HG02610 (cell line): ENCODE measurements around the gene HOXA9.

ENCODE experiments used
- ATAC-seq: cut with Tn5 transposase; IDR thresholded peaks from one replicate; pipeline ENCODE4 v1.9.1; 2021; ENCODE audit warnings: mild to moderate bottlenecking, moderate library complexity; ENCODE audit not compliant: unreplicated experiment

Gene HOXA9

GRCh38 chr7:27144781-27145164 lies 20.6 kb downstream of the HOXA9 start:
- ATAC-seq, result no peak

GRCh38 chr7:27143950-27144780 lies 21.2 kb downstream of the HOXA9 start:
- ATAC-seq, result no peak

- no peak for ATAC-seq
These were observed 22.1 kb downstream of the HOXA9 start, which contains the start of gene HOXA5 for GRCh38 chr7:27143023-27143949. TSS of gene HOXA5 (minus strand) at chr7:27143681. CDS start at chr7:27143607, 74 bp downstream.

- no peak for ATAC-seq
These were observed 22.7 kb downstream of the HOXA9 start for GRCh38 chr7:27142580-27143022.

DNA sequence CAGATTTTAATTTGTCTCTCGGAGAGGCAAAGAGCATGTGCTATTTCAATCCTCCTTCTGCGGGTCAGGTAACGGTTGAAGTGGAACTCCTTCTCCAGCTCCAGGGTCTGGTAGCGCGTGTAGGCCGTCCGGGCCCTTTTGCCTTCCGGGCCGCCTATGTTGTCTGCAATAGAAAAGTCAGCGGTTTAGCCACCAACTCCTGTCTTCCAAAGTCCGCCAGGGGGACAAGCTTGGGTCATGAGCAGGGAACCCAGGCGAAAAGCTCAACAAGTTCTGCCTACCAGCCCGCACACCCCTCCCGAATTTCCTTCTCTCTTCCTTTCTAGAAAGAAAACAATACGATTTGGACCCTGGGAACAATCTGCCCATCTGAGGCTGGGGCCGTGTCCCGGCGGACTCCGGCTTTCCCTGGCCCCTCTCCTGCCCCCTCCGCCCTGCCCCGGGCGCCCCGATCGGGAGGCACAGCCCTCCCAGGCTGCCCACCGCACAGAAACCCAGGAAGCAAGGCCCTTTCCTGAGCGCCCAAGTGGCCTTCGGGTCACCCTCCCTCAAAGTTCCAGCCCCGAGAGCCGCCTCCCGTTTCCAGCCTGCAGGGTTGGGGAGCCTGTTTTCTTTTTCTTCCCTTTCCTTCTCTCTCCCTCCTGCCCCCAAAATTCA lies 23.3 kb downstream of the HOXA9 start:
- ATAC-seq, result no peak

DNA sequence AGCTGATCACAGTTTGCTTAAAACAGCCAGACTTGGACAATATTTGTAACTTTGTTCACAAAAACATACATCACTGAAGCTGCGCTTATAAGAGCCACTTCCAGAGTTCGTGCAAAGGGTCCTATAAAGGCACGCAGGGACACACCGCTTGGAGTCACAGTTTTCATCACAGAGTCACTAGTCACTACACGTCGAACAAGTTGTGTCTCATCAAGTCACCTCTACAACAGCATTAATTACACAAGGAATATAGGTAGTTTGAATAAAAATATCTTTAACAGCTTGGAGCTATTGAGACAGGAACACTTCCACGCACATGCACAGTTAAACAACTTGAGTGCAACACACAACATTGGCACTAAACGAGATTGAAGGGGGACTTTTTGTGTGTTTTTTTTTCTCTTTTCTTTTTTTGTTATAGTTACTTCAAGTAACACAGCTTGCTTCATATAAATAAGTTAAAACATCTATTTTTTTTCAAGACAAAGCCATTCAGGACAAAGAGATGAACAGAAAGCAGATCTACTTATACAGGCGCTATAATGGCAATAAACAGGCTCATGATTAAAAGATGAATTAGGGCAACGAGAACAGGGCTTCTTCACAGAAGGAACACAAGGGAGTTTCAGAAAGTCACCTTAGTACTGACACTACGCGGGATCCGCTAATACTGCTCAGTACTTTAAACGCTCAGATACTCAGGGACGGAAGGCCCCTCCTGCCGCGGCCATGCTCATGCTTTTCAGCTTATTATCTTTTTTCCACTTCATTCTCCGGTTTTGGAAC lies 24.0 kb downstream of the HOXA9 start:
- no peak for ATAC-seq

DNA sequence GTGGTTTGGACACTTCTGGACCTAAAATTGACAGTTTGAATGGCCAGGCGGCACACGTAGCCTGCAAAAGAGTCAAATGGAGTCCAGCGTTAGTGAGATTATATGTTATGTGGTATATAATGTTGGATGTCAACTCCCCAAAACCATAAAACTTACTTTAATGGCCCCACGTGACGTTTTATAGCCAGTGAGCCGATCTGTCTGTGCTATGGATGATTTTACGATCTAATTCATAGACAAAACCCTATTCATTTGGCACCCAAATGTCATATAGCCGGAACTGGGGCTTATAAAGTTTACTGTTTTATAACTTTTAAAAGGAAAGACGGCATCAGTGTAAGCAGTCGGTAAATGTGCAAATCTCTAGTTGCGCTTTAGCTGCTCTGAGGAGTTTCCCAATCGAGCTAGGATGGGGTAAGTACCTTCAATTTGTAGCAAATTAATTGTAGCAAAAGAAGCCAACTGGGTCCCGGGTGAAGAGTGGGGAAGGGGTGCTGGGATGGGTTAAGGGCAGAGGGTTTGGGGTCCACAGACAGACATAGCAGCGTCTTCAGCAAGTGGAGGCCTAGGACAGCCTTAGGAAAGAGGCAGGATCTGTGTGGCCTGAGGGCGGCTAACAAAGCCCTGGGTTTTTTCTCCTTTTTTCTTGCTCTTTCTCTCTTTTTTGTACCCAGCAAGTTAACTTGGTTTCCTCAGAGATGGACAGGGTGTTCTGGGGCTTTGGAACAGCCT lies 25.0 kb downstream of the HOXA9 start:
- ATAC-seq, result no peak

DNA sequence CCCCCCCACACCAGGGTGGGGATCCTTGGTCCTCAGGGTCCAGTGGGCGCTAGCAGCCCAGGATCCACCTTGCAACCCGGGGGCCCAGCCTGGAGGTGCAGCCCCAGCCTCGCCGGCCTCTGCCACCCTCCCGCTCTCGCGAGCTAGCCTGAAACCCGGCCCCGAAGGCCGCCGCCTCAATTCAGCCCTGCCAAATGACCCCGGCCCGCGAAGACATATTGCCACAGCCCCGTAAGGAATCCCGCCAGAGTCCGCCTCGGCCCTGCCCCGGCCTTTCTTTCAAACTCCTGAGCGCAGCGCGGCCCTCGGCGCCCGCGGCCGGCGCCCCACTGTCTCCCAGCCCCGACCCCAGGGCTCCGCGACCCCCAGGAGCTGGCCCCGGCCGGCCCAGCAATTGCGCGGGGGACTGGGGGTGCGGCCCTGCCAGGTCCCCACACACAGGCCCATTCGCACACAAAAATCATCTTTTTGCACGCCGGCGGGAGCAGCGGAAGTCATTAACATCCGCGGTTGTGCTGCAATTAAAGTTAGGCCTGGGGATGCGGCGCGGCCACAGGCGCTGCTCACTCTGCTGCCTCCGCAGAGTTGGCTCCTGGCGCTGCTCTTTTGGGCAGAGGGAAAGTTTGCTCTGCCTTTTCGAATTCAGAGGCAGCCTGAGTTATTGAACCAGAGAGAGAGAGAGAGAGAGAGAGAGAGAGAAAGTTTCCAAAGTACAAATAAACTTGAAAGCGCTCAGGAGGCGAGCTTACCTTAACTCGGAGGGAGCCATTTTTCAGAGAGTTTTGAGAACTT lies 25.8 kb downstream of the HOXA9 start:
- no peak for ATAC-seq

GRCh38 chr7:27138985-27139333 lies 26.4 kb downstream of the HOXA9 start:
- no peak for ATAC-seq

GRCh38 chr7:27138472-27138871 lies 26.9 kb downstream of the HOXA9 start:
- no peak for ATAC-seq

GRCh38 chr7:27137640-27138315 lies 27.6 kb downstream of the HOXA9 start:
- no peak for ATAC-seq

DNA sequence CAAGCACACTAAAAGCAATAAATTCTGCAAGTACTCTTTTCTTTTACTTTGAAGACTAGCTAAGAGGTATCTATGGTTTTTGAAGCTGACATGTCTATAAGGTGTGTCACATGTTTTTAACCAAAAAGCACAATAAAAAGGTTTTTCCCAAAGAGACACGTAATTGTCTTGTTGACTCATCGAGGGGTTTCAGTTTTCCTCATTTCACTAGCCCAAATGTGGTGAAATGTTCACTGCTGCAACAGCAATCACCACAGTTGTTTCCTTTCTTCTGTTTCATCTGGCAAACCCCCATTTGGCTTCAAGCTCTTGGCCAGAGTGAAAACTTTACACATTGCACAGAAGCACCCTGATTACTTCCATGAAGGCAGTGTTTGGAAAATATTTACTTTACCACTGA lies 30.9 kb downstream of the HOXA9 start:
- ATAC-seq, result peak; percentile 80

DNA sequence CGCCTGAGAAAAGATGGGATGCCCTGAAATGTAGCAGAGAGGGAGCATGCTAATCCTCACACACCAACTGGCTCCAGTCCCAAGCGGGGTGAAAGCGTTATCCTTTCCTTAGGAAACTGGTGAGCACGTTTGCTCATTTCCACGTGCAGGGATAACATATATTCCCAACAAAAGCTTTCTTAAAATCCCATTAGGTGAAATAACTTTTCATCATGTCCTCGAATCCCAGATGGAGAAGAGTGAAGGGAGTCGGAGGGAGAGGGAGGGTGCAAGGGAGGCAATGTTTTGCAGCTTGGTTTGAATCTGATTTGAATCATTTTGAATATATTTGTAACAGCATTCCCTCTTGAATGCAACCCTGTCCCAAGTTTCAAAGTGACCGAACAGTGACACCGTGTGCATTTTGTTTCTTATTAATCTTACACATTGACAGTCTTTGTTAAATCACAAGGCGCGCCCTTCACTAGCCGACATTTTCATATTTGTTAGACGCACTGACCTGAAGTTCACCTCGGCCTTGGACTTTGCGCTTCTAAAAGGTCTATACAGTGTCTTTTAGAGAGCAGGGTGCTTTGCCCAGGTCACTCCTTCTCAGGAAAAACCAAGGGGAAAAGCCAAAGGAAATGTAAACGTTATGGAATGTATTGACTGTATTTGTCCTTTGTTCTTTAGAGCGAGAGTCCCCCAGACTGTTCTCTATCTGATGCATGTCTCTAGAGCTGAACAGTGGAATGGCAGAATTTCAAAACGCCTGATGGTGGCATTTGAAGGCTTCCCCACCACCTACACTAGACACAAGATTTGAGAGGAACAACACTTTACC lies 31.7 kb downstream of the HOXA9 start:
- no peak for ATAC-seq

- ATAC-seq, result no peak
These were observed 32.4 kb downstream of the HOXA9 start for GRCh38 chr7:27132978-27133377.

DNA sequence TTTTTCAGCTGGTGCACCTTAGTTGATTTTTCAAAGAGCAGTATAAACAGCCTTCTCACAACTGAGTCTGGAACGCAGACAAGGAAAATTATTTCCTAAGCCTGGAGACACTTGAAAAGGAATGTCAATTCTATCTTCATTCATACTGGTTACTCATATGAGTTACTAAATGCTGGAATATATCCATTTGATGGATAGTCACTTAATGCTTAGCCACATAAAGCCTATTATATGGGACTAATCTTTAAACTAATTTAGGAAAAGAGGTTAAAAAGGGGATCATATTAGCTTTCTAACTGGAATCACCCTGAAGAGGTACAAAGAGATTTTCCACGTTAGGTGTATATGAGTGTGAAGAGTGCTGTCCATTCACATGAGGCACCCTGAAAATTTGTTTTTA lies 33.1 kb downstream of the HOXA9 start:
- ATAC-seq, result no peak

GRCh38 chr7:27131390-27131819 lies 33.9 kb downstream of the HOXA9 start:
- no peak for ATAC-seq

- ATAC-seq, result no peak
These were observed 34.6 kb downstream of the HOXA9 start, which contains the start of gene HOXA4 for GRCh38 chr7:27130540-27131389. TSS of gene HOXA4 (minus strand) at chr7:27130757. CDS start at chr7:27130733, 24 bp downstream.
